Measurements from ENCODE around the gene NUP188. TPM values are rescaled to one million over a fixed set of nuclear protein-coding genes. Genes with fewer than 3 reads are reported as not detected.

Gene NUP188
- total and polyA plus RNA-seq, 2 experiments from 2014 or later: 25.5 to 117 TPM

GRCh38 chr9:128901822-128902221 is 45.7 kb upstream of the NUP188 start:
- ATAC-seq (no peak), DNase-seq (ENCODE audit: low spot score) (no peak)
- H3K9me3 Mint-ChIP-seq: no peaks in the 10 kb centered on the region
- TF ChIP-seq EZH2 (IDR thresholded peaks at IDR 0.05; ENCODE audit: low read depth, unreplicated experiment) (no peak), EZH2phosphoT487 (IDR thresholded peaks at IDR 0.05; ENCODE audit: unreplicated experiment) (no peak), ZNF114 (CRISPR knock-in tag; IDR thresholded peaks at IDR 0.05) (no peak), ZNF331 (CRISPR knock-in tag; IDR thresholded peaks at IDR 0.05; ENCODE audit: low read depth) (no peak), ETS1 (IDR thresholded peaks at IDR 0.05) (no peak), CTCF (conservative IDR thresholded peaks at IDR 0.05; ENCODE audit: low read depth in 2 of 2) (no peak), ZNF462 (CRISPR knock-in tag; IDR thresholded peaks at IDR 0.05) (no peak), STAT1 (IDR thresholded peaks at IDR 0.05; ENCODE audit: unreplicated experiment) (no peak)
- Histone ChIP-seq H3K27me3 (ENCODE audit: insufficient read depth) (no peaks in the 10 kb centered on the region), H3K4me1 (ENCODE audit: insufficient read depth) (no peaks in the 10 kb centered on the region), H3K36me3 (ENCODE audit: insufficient read depth) (peaks cover 6% of the 10 kb centered on the region; the same call in 1 of the 2 replicates), H3K79me2 (replicated peaks; ENCODE audit: insufficient read depth) (peaks cover 36% of the 10 kb centered on the region), H4K20me1 (replicated peaks; ENCODE audit: insufficient read depth) (peaks cover 25% of the 10 kb centered on the region), H3K9me2 (ENCODE audit: insufficient read depth) (no peaks in the 10 kb centered on the region), H2AFZ (no peak overlapping the region), H3K27ac (ENCODE audit: low read depth) (no peak overlapping the region), H3K4me3 (no peak overlapping the region), H3F3A (replicated peaks; ENCODE audit: low read depth) (no peaks in the 10 kb centered on the region), H3K4me2 (no peak overlapping the region)
- peaks cover 14% of the 10 kb centered on the region for H3K4me1 Mint-ChIP-seq
- H3K4me3 Mint-ChIP-seq: no peak overlapping the region
- peaks cover 4% of the 10 kb centered on the region for H3K27me3 Mint-ChIP-seq (ENCODE audit: insufficient read depth, low read depth, poor library complexity)
- H3K27ac Mint-ChIP-seq: no peak overlapping the region
- H3K36me3 Mint-ChIP-seq (ENCODE audit: low read depth): peaks cover 28% of the 10 kb centered on the region

All from GM23338 (cell line).